Posterior cingulate gyrus (tissue), 11 donors: ENCODE data around the gene VIT.

Experiments
- DNase-seq, 10 donors: peaks; one replicate each; pipeline versions ENCODE4 v3.0.0 to v3.0.0-alpha.2; 2020 to 2021; ENCODE audit warnings: mixed read lengths in 3 of 10
- intact Hi-C: fragments of 100-400 bp; cut with DNase I; formaldehyde crosslinking; loops from one replicate; pipeline ENCODE4 v1.15.1; 2023

The VIT gene, protein sequence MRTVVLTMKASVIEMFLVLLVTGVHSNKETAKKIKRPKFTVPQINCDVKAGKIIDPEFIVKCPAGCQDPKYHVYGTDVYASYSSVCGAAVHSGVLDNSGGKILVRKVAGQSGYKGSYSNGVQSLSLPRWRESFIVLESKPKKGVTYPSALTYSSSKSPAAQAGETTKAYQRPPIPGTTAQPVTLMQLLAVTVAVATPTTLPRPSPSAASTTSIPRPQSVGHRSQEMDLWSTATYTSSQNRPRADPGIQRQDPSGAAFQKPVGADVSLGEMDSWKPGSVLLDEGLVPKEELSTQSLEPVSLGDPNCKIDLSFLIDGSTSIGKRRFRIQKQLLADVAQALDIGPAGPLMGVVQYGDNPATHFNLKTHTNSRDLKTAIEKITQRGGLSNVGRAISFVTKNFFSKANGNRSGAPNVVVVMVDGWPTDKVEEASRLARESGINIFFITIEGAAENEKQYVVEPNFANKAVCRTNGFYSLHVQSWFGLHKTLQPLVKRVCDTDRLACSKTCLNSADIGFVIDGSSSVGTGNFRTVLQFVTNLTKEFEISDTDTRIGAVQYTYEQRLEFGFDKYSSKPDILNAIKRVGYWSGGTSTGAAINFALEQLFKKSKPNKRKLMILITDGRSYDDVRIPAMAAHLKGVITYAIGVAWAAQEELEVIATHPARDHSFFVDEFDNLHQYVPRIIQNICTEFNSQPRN

DNA sequence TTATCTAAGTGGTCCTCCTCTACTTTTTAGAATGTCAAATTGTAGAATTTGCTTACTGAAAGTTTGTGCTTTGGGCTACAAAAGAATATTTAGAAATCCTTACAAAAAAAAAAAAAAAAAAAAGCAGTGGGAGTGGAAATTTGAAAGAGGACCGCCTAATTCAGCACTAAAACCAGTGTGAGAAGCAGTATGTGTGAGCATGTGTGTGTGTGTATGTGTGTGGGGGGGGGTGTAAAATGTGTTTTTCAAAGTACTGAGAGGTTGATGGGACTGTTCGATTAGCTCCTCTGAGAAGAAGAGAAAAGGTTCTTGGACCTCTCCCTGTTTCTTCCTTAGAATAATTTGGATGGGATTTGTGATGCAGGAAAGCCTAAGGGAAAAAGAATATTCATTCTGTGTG is at the start of gene VIT:
TSS of gene VIT (plus strand) at position 175 of the 400 bp plus-strand sequence. CDS start 19,664 bp downstream, outside the sequence.
- intact Hi-C loops: no loop called here
- DNase-seq: no peak

DNA sequence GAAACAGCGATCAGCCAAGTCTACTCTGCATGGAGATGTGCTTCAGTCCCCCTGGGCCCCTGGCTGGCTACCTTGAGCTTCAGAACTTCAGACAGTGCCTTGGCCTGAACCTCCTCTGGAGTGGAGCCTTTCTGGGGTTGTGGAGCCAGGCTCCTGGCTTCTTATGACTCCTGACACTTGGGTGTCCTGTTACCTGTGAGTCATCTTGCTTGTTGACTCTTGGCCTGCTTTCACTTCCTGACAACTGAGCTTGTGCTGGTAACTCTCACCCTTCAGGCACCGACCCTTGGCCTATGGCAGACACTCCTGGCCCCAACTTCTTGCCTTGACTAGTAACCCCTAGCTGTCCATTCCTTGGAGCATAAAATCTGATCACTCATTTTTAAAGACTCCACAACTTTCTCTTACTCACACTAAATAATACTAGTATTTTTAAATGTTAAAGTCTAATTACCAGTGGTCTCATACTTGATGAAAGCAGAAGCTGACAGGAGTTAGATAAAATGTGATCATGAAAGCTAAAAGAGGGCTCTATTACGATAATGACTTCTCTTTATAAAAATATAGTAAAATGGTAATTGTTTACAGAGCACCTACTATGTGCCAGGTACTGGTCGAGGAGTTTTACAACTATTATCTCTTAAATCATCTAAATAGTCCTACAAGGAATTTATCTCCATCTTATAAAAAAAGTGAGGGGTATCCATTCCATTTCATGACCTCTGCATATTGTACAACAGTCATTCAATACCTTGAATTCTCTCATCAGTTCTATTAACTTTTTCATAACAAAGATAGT is 46.3 kb upstream of the VIT start:
- intact Hi-C loops: no loop called here
- DNase-seq: no peak

DNA sequence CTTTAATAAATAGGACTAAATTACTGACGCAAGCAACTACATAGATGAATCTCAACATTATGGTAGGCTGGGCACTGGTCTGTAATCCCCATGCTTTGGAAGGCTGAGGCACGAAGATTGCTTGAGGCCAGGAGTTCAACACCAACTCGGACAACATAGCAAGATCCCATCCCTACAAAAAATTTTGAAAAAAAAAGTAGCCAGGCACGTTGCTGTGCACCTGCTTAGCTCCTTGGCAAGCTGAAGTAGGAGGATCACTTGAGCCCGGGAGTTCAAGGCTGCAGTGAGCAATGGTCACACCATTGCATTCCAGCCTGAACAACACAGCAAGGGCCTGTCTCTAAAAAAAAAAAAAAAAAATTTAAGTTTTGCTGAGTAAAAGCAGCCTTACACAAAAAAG is 43.4 kb upstream of the VIT start:
- intact Hi-C loops: no loop called here
- no peak for DNase-seq

DNA sequence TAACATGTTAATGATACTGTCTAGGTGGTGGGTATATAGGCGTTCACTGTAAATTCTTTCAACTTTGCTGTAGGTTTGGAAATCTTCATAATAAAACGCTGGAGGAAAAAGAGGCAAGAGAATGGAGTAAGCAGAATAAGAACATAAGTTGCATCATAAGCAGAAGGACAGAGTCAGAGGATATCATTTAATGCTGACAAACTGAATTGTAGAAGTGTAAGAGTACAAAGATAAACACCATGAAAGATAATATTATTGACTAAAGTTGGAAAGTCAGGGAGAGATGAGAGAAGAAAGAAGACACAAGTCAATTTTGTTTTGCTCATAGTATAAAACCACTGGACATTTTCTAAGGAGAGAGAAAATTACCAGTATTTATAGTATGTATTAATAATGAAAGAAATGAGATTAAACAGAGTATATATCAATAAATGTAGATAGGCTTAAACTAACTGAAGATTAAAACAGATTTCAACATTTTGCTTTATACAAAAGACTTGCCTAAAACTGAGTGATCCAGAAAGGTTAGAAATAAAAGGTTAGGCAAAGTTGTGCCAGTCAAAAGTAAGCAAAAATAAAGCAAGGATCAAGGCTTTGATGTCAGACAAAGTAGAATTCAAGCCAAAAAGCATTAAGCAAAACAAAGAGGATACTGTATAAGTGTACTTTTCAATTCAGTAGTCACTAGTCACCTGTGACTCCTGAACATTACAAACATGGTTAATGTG is 42.4 kb upstream of the VIT start:
- intact Hi-C loops: no loop called here
- DNase-seq: no peak

DNA sequence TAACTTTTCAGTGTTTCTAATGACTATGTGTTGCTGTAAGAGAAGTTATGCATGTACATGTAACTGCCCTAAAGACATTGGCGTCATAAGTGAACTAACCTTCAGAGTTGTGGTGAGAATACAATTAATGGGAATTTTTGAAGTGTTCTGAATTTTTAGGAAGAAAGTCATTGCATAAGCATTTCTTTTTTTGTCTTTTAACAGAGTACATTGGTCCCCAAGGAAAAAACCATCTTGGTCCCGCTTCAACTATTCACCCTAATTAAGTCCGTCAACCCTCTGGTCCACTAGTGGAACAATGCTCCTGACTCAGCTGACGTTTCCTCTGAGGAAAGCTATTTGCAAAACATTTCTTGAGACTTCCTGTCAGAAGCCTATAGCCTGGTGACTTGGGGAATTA is 41.1 kb upstream of the VIT start:
- no peak for DNase-seq
- intact Hi-C loops: no loop called here

DNA sequence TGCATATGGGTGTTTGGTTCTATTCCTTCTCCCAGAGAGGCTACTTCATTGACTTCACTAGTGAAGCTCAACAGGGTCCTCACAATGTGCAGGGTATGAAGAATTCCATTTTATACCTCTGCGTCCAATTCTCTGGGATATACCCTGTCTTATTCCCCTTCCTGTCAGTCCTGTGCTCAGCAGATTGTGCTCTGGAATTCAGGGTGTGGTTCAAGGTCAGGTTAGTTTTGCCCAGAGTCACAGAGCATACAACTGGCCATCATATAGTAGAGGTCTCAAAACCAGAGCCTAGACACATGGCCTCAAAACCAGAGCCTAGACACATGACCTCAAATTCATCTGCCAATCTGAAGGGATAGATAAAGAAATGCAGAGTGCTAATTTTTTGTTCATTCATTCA is 38.8 kb upstream of the VIT start:
- intact Hi-C loops: no loop called here
- DNase-seq: no peak

DNA sequence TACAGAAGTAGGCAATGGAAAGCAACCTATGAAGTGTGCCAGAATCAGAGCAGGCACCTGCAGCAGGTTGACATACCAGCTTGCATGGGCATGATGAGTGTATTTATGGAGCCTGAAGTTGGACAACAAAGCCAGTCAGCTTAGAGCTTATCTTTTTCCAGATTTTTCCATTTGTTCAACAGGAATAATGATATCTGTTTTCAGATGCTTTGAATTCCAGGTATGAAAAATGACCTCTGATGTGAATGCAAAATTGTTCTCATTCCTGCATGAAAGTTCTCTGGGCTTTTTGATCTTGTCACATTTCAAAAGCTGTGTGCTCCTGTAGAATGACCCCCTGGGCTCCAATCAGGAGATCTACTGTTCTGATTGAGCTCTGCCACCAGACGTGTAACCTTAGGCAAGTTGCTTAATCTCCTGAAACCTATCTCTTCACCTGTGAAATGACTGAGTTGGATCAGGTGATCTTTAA is 38.2 kb upstream of the VIT start:
- DNase-seq: no peak
- intact Hi-C loops: no loop called here

DNA sequence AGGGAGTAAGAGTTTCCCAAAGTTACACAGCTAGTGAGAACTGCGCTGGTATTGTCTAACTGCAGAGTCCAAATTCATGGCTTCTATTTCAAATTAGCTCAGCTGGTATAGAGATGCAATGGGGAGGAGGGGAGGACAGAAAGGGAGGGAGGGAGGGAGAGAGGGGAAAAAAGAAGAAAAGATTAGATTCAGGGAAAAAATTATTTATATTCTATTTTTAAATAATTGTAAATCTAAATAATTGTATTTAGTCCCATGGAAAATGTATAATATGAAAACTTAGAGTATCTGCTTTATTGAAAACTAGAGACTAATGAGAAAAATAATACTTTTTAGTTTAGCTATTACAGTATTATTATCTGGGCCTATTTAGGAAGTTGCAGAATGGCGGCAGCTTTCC is 37.3 kb upstream of the VIT start:
- no peak for DNase-seq
- intact Hi-C loops: no loop called here

DNA sequence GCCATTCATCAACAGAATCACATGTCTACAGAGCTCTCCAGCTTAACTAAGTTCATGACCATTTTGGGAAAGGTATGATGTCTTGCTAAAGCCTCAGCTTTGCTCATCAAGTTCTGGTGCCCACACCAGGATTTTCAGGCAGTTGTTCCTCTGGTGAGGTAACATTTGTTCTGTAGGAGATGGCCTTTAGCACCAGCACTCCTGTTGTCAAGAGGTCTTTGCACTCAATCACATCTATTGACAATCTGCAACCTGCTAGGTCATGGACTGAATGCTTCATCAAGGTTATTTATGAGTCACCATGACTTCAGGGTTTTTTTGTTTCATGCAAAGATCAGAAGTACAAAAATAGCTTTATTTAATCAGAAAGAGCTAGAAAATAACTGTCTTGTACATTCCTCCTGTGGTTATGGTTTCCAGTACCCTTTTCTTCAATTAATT is 36.6 kb upstream of the VIT start:
- intact Hi-C loops: no loop called here
- no peak for DNase-seq

DNA sequence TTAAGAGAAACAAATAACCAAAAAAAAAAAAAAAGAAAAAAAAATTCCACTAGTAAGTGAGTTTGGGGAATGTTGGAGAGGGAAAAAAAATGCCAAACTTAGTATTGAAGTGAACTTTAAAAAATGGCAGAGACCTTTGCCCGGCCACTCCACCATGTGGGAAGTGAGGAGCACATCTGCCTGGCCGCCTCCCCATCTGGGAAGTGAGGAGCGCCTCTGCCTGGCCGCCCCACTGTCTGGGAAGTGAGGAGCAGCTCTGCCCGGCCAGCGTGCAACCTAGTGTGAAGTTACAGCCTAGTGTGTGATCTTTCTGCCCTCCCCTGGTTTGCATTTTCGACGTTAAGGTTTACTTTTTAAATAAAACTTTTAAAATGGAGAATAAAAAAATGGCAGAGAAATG is 33.9 kb upstream of the VIT start:
- intact Hi-C loops: no loop called here
- peak in 2 of 10 donors; percentile 65 to 72 for DNase-seq

DNA sequence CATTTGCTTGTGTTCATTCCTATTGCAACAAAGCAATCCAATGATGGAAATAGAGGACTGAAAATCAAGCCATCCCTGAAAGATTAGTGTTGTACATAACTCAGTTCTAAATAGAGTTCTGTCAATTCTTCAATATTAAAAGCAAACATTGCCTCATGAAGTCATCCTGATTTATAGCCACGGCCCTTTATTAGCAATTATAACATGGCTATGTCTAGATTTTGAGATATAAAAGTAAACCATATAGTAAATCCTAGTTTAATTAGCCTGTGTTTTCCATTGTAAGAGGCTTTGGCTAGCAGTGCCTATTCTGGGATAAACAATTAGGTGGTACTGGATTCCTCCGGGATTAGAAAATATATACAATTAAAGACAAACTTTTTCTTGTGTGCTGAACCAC is 33.2 kb upstream of the VIT start:
- intact Hi-C loops: no loop called here

DNA sequence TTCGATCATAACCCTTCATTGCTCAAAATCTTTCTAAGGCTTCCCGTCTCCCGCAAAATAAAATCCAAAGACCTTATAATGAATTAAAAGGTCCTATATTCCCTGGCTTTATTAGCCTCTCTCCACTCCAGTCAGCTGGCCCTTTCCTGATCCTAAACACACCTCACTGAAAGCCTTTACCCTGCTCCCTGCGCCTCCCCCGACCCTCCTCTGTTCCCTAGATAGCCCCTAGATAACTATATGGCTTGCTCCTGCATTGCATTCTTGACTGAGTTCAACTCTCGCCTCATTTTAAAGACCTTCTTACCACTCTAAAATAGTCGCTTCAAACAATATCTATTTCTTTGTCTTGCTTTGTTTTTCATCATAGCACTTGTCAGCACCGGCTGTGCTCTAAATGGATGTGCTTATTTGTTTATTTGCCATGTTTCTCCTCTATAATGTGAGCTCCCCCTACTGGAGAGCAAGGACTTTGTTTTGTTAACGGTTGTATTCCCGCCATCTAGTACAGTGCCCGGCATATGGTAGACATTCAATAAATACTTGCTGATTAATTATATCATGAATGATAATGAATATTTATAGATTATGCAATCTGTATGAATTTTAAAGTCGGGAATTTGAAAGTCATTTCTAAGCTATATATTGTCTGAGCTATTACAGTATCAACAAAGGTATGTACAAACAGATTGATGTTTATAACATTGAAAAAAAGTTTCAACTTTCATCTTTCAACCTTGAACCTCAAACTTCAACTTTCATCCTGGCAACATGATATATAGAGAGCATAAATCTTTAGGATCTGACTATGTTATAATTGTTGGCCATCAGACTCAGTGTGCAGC is 32.4 kb upstream of the VIT start:
- intact Hi-C loops: loop anchor here (1.0 kb wide), 1 partner anchor 313 kb away; no protein-coding TSS in a partner anchor
- no peak for DNase-seq

More for the DNA sequence above, 33.2 kb upstream of the VIT start:
- no peak for DNase-seq

DNA sequence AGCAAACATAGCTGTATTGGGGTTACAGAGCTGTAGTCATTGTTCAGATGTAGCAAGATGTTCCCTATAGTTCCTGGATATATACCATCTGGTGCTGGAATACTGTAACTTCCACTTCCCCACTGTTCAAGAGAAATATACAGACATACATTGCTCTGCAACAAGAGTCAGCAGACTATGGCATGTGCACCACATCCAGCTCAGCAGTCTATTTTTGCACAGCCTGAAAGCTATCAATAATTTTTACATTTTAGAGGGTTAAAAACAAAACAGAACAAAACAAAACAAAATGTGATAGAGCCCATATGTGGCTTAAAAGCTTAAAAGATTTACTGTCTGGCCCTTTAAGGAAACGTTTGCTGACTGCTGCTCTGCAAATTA is 31.8 kb upstream of the VIT start:
- DNase-seq: no peak
- intact Hi-C loops: loop anchor here (1.0 kb wide), 1 partner anchor 313 kb away; no protein-coding TSS in a partner anchor

DNA sequence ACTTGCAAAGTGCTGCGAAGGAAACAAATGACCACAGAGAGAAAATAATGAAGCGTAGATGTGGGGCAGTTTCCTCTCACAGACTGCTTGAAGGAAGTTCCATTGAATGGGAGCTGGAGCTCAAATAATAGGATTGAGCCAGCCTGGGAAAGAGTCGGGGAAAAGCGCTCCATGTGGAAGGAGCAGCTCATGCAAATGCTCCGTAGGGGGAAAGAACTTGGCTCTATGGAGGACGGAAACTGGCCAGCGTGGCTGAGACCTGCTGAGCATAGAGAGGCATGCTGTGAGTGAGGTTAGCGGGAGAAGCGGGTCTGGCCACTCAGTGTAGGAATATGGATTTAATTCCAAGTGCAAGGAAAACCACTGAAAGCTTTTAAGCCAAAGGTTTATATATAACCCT is 28.6 kb upstream of the VIT start:
- intact Hi-C loops: no loop called here
- peak in 2 of 10 donors; percentile 67 to 73 for DNase-seq

DNA sequence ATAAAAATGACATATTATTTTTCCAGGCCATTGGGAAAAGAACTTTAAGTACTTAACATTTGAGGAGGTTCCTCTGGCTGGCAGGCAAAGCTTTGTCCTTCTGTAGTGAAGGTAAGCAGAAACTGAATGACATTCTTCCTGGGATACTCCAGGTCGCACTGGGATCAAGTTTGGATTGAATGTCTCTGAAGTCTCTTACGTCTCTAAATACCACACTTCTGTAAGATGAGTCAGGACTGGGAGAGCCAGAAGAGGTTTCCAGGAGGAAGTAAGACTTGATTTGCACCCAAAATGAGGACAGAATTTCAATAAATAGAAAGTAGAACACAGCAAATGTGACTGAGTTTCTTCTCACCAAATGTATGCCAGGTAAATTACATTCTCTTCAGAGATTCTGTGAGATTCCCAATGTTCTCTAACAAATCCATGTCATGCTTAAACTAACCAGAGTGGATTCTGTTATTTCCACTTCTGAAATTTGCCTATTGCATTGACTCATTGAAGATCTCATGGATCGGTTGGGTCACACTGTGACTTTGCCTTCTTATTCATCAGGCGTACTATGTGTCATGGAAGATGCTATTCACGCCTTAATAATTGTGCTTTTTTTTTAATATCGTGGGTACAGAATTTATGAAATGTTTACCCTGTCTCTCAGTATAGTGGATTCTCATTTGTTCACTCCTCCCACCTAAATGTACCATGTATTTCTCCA is 25.5 kb upstream of the VIT start:
- no peak for DNase-seq
- intact Hi-C loops: no loop called here

DNA sequence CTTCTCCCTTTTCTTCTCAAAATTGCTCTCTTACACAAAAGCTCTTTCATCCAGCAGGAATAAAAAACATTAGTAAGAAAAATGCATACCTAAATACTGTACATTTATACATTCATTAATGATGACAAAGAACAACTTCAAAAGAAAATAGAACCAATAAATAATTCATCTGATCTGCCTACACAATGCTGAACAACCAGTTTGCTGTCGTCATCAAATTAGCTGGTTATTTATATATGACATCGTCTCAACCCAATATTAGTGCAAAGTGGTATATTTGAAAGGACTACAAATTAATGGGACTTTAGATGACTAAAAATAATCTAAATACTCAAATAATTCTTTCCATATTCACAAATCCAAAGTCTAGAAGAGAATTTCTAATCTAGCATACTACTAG is 24.8 kb upstream of the VIT start:
- no peak for DNase-seq
- intact Hi-C loops: no loop called here

DNA sequence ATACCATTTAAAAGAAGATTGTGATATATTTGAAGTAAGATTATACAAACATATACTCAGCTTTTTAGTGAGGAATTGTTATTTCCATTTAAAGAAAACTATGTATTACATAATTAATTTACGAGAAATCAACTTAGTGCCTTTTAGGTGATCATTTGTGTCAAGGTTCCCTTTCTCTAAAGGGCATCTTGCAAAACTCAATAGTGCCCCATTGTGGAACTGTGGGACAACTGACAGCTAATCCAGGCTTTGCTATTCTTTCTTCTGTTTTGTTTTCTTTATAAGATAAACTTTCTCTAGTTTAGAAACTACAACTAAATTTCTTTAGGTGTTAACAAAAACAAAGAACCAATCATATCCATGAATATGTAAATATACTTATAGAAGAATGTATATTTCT is 24.3 kb upstream of the VIT start:
- no peak for DNase-seq
- intact Hi-C loops: no loop called here

DNA sequence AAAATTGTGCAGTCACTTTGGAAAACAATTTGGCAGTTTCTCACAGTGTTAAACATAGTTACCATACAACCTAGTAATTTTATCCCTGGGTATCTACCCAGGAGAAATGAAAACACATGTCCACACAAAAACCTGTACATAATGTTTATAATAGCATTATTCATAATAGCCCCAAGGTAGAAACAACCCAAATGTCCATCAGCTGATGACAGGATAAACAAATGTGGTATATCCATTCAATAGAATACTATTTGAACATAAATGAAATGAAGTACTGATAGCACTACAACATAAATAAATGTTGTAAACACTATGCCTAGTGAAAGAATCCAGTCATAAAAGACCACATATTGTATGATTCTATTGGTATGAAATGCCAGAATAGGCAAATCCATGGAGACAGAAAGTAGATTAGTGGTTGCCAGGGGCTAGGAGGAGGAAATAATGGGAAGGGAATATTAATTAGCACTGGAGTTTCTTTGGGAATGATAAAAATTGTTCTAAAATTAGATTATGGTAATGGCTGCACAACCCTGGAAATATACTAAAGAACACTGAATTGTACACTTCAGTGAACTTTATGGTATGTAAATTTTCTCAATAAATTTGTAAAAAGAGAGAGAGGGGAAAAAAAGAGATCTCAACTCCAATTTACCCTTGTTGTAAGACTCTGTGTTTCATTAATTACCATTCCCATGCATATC is 20.8 kb upstream of the VIT start:
- intact Hi-C loops: no loop called here

More for the DNA sequence above, 20.8 kb upstream of the VIT start:
- no peak for DNase-seq
